NCI-H2029 (cell line): ENCODE measurements around the gene KIF17.
A peak's percentile ranks its signal among the peaks of the same experiment; 100 is the strongest.
"Not testable (repeated sequence)": the region's sequence is repeated elsewhere in the genome, so short reads cannot be mapped to it uniquely, and the experiment has no call there.

ENCODE experiments used
- DNase-seq: peaks from one replicate; lab custom pipeline; 2025; lab: John Stamatoyannopoulos, UW

The KIF17 gene

DNA sequence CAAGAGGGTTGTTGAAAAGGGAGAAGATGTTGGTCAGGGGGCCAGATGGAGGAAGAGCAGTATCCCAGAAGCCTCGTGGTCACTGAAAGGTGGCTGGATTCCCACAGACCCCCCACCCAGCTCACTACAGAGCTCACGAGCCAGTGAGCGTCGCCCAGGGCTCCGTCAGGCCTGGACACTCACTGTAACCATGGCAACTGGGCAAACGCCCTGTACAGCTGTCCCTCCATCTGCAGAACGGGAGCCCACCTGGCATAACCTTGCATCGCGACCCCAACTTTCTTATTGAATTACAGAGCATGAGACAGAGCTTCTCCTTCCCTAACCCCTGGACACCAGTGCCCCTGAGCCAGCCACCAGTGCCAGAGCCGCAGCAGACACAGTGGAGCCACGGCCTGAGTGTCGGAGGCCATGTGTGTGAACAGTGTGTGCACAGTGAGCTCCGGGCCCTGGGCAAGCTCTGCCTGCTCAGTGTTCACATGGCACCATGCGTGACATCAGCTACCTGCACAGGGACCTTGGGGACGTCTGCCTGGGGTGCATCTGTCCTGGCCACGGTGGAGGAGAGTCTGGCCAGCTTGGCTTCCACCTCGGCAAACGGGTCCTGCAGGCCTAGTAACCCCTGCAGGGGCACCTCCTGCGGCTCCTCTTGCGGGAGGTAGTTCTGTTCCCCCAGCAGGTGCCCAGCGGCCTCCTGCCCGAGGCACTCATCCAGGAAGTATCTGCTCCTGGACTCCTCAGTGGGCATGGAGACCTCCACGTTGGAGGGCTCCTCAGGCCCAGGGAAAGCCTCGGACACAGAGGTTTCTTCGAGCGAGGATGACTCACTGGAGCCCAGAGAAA is 30.7 kb downstream of the KIF17 start:
- DNase-seq, result no peak

DNA sequence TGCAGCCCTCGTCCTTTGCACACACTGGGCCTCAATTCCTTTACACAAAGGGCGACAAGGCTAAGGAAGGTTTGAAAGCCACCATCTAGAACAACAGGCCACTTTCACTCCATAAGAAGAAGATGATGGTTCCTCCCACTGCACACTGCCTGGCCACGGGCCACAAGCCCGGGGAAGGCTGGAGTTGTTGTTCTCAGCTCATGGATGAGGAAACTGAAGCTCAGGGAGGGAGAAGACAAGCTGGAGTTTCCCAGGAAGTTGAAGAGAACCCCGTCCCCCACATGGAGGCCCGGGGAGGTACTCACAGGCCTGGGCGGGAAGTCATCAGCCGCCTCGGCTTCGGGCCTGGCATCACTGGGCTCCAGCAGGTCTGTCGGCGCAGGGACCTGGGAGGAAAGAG is 32.1 kb downstream of the KIF17 start:
- DNase-seq, result no peak

DNA sequence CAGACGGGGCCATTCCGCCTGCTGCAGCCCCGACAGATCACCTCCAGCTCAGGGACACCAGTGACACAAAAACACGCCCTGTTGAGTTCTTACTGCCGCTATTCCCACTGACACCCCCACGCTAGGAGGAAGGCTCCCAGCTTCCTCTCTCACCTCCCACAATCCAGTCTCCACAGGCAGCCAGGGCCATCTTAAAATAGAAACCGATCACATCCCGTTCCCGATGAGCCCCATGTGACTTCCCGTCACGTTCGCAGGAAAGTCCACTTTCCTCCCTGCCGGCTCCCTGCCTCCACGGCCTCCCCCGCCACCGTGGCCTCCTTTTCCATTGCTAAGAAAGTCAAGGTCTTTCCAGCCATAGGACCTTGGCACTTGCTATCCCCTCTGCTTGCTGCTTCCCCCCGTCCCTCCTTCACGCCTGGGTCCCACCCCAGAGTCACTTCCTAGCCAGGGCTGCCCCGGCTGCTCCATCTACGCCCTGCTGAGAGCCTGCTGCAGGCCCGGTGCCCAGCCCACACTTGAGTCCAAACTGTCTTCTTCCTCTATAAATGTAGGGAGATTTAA is 32.6 kb downstream of the KIF17 start:
- no peak for DNase-seq

DNA sequence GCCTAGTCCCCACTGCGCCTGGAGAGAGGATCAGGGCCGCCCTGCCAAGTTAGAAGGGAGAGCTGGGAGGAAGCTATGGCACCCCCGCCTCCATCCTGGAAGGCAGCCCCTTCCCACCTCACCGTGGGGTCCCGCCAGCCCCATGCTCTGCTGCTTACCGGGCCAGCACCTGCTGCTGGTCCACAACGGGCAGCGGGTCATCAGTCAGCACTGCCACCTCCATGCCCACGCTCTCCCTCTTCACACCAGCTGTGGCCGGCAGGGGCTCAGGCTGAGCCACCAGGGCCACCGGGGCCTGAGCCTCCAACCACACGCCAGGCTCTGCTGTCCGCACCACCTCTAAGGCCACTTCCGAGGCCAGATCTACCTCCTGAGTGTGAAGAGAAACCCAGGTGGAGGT is 33.2 kb downstream of the KIF17 start:
- DNase-seq, result no peak

DNA sequence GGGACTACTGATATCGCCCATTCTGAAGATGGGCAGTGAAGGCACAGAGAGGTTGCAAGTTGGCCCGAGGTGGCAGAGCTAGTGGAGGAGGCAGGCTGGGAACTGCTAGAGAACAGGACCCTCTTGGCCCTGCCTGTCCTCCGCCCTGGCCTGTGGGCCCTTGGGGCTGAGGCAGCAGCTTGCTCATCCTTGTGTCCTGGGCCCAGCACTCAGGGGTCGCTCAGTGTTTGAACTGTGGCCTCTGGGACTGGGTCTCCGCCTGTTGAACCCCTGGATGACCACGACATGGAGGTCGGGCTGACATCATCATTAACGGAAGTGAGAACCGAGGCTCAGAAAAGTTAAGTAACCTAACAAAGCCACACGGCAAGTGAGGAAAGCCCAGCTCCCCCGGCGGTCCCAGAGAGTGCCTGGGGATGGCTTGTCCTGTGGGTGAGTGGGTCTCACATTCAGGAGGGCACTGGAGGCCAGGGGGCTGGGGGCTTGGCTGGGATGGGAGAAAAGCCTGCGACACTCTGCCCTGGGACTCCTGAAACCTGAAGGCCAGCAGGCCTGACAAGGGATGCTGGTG is 33.7 kb downstream of the KIF17 start:
- no peak for DNase-seq

DNA sequence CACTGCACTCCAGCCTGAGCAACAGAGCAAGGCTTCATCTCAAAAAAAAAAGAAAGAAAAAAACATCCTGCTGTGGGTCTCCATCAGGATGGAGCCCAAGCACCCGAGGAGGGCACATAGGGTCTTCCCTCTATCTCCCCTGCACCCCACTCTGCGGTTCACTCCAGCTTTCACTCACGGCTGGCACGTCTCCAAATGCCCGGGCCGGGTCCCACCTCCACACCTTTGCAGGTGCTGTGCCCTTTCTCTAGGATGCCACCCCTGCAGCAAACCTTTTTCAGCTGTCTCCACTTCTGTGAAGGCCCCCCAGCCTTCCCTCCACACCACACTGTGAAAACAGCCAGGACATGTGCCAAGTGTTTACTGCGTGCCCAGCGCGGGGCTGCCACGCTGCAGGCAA is 34.2 kb downstream of the KIF17 start:
- no peak for DNase-seq

DNA sequence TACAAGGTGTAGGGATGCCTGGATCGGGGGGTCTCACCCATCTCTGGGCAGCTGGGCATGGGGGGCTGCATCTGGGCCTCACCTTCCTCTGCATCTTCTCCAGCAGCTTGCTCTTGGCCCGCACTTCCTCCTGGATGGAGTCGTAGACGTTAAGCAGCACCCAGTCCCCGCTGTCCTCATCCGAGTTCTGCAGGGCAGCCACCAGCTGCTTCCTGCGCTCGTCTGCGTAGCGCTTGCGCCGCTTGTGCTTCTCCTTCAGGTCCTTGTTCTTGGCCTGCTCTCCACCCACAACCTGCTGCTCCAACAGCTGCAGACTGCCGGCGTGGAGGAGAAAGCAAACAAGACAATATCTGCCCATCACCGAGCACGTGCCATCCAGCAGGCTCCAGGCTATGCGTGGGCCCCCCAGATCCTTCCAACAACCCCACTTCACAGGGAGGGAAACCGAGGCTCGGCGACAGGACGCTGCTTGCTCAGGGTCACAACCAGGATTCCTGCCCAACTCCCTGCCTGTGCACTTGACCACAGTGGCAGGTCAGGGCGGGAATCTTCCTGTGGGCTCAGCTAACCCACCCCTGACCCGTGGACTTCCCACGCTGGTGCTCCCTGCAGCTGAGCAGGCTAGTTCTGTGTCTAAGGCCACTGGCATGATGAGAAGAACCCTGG is 35.1 kb downstream of the KIF17 start:
- DNase-seq, result peak; percentile 21

DNA sequence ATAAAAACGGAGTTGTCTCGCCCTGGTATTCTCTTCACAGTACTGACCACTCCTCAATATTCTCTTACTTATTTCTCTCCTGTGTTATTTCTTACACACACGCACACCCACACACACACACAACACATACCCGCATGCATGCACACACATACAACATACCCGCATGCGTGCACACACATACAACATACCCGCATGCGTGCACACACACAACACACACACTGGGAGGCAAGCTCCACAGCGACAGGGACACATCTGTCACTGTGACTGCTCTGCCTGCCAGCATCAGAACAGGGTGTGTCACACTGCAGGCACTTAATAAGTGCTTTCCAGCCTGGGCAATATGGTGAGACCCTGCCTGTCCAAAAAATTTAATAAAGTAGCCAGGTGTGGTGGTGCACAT is 35.8 kb downstream of the KIF17 start:
- DNase-seq, result no peak

DNA sequence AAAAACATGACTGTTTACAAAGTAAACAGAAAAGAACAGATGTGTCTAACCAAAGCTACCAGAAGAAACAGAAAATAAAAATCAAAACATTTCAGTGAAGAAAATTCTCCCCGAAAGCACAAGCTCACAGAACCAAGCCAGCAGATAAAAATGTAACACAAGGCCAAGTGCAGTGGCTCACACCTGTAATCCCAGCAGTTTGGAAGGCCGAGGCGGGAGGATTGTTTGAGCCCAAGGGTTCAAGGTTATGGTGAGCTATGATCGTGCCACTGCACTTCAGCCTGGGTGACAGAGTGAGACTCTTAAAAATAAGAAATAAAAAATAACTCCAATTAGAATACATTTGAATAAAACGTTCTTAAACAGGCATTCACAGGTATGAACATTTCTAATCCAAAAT is 37.5 kb downstream of the KIF17 start:
- no peak for DNase-seq

DNA sequence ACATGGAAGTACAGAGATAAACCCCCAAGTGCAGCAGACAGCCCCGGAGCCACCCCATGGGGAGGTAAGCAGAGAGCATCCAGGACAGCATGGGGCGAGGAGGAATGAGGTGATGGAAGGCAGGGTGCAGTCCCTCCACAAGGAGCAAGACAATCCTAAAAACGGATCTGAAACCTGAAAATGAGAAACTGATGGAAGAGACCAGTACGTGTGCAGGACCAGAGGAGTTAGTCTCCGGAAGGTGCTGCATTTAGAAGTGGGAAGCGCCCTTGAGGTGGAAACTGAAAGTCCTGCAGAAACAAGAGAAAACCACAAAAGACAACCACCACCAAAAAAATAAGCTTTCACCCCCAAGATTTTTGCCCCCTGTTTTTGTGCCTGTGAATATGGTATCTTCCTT is 39.2 kb downstream of the KIF17 start:
- DNase-seq, result no peak

DNA sequence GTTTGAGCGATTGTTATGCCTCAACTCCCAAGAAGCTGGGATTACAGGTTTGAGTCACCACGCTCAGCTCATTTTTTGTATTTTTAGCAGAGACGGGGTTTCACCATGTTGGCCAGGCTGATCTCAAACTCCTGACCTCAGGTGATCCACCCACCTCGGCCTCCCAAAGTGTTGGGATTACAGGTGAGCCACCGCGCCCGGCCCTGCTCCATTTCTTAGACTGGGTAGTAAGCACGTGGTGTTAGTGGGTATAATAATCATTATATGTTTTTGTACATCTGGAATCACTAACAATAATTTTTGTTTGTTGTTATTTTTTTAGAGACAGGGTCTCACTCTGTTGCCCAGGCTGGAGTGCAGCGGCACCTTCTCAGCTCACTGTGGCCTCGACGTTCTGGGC is 44.2 kb downstream of the KIF17 start:
- DNase-seq, result not testable (repeated sequence)

DNA sequence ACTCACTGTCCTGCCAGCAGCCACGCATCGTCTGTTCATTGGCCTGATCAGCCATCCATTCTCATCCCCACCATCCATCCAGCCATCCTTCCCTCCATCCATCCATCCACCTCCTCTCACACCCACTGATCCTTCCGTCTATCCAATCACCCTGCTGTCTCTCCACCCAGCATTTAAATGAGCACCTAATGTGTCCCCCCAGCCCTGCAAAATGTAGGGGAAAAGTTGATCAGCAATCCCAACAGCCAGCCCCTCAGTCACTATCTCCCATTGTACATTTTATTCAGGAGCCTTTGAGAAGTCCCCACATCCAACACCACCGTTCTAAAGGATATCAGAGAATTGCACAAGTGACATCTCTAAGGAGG is 45.6 kb downstream of the KIF17 start:
- DNase-seq, result no peak

DNA sequence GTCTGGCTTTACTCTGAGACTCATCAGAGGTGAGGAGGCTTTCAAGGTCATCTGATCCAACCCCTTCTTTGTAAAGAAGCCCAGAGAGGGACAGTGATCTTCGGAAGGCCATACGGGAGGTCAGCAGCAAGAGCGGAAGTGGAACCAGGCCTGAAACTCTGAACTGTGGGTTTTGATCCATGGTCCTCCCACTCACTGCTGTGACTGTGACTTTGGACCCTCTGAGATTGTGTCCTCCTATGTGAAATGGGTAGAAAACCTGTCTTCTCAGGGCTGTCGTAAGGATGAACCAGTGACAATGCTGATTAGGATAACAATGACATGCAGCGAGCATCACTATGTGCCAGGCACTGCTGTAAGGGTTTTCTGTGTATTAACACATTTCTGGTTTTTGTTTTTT is 46.9 kb downstream of the KIF17 start:
- no peak for DNase-seq

DNA sequence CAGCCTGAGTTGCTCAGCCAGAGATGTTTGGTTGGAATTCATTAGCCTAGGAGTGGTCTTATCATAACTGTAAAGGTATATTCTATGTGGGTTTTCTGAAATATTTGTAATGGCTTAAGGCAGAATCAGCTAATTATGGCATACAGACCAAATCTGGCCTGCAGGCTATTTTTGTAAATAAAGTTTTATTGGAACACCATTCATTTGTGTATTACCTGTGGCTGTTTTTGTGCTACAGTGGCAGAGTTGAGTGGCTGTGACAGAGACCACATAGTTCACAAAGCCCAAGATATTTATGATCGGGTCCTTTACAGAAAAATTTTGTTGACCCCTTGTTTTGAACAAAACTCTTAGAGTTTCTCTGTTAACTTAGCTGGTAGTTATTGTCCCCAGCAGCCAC is 49.2 kb downstream of the KIF17 start:
- no peak for DNase-seq

DNA sequence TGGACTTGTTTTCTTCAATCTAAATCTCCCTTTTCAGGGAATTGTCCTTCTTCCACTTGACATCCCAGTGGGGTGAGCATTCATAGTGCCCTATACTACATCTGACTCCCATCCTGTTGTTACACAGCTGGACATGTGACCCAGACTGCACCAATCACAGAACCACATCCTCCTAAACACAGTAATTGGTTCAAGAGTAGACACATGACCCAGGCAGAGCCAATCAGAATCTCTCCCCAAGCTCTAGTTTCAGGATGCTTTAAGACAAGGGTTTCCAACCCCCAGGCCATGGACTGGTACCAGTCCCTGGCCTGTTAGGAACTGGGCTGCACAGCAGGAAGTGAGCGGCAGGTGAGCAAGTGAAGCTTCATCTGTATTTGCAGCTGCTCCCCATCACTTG is 51.0 kb downstream of the KIF17 start:
- peak; percentile 2 for DNase-seq

DNA sequence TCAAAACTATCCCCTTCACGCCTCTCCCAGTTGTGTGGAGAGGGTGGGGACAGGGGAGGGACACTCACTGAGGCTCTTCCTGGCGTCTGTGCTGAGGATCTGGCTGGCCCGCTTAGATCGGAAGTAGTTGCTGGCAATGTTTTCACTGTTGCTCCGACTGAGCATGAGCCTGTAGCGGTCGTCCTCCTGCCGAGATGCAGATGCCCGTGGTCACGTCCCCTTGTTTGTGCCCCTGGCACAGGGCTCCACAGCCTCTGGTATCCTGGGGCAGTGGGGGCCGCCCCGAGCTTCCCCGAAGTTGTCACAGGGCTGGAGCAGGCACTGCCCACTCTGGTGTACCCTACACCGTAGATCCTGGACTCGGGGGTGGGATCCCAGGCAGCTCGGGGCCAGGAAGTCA is 51.7 kb downstream of the KIF17 start:
- DNase-seq, result no peak

DNA sequence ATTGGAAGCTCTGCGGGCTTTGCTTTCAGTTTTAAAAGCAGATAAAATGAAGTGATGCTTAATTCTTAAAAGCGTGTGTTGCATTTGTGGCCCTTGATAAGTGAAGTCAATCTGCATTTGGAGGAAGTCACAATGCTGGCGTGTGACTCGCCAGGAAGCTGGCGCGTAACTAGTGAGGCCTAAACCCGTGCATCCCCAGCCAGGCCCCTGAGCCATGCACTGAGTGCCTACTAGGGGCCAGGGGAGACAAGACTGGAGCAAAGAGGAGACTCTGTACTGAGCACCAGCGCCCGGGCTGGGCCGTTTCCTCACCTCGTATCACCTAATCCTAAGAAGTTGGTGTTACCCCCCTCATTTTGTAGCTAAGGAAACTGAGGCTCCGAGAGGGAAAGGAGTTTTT is 52.1 kb downstream of the KIF17 start:
- DNase-seq, result no peak

DNA sequence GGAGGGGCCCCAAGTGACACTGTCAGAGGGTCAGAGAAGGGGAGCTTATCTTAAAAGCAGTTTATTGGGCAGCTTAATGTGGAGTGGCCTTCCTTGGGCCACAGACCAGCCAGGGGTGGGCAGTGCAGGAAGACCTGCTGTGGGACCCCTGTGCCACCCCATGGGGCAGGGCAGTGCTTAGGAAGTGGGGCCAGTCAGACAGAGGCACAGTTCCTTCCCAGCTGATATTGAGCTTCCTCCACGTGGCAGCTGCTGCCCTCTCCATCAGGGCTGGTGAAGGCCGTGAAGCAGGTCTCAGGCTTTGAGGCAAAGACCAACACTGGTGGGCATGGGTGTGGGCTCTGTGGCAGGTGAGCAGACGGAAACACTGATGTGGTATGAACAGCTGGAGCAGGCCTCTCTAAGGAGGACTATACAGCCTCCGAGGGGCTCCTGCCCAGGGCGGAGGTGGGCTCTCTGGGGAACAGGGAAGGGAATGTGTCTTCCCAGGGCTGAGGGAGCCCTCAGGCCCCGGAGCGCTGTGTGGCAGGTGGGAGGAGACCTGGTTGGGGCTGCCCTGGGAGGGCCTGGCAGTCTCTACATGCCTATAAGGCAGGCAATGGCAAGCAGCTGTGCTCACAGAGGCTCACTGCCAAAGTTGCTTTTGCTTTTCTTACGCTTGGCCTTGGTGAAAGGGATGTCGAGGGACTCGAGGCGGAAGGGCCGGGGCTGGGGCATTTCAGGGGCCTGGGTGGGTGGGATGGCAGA is 53.7 kb downstream of the KIF17 start:
- DNase-seq, result no peak

DNA sequence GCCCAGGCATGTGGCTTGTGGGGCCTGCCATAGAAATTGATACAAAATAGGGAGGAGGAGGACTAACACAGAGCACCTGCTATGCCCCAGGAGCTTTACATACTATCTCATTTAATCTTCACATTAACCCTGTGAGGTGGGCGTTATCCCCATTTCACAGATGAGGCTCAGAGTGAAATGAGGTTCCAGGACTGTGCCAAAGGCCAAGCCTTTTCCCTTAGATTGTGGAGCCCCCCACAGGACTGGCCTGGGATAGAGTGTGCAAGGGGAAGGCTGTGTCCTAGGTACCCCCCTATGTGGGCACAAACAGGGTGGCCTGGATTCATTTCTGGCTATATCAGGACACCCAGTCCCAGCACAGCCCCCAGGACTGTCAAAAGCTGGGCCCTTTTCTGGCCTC is 54.4 kb downstream of the KIF17 start:
- DNase-seq, result no peak

DNA sequence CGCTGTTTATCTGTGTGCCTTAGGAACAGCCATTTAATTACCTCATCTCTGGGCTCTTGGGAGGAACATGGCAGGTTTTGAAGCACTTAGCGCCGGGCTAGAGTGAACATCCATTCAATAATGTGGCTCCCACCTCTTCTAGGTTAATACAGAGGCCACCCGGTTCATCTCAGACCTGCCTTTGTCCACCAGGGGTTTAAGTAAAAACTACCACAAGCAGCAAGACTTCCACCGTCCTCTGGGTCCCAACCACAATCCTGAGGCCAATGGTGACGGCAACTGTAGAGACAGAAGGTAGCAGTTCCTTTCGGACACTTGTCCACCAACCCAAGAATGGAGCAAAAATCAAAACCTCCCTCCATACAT is 55.7 kb downstream of the KIF17 start:
- no peak for DNase-seq

DNA sequence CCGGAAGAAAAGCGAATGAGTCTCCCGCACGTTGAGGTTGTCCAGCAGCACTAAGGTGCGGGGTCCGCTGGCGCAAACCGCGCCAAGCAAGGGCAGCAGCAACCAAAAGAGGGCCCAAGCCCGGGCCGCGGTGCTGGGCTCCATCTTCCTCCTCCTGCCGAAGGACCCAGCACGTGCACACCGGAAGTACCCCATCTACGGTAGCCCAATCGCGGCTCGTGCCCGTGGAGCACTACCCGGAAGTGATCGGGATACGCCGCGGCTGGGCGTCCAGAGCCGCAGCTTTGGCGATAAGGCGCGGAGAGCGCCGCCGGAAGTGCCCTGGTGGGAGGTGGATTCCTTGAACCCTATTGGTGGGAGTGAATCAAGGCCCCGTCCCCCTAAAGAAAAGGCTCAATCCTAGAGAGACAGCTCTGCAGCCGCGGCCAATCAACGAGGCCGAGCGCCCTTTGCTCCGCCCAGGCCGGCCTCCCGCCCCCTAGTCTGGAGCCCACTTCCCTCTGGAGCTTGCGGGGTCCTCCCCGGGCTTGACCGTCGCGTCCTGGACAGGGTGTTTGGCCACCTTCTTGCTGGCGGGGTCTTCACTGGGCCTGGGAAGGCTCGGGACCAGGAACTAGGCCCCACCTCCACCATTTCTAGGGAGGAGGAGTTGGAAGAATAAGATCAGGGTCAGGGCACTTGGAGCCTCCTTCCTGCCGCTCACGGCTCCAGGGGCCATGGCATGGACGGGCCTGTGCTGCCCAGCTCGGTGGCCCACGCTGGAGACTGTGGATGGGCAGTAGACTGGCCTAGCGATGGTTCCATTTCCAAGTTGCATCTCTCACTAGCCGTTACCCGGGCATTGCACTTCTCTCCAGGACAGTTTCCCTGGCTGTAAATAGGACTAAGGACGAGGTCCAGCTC is 56.3 kb downstream of the KIF17 start, which contains the start of gene DDOST:
TSS of gene DDOST (minus strand) at position 163 of the 903 bp plus-strand sequence. CDS start at position 144, 19 bp downstream.
- peak; percentile 97 for DNase-seq
